Gastroesophageal sphincter (tissue), 3 donors: ENCODE results near the gene KCNK15.

Source experiments
- CTCF ChIP-seq, 4 experiments: fragments of 200-600 bp in 2 of 4; fragments of 450-650 bp in 2 of 4; sonication (generic) in 1 of 4; IDR thresholded peaks; one replicate each; pipeline ENCODE4 v1.5.1; 2017 to 2019; ENCODE audit warnings: antibody characterized with exemption in 4 of 4, mild to moderate bottlenecking in 2 of 4, moderate library complexity in 2 of 4
- POLR2A ChIP-seq, 2 donors: fragments of 450-650 bp; IDR thresholded peaks; one replicate each; pipeline ENCODE4 v1.6.1; 2017; ENCODE audit warnings: antibody characterized with exemption in 2 of 2, mild to moderate bottlenecking in 2 of 2, moderate library complexity in 1 of 2

- no peak for TF ChIP-seq POLR2A (IDR thresholded peaks at IDR 0.05)
- no peak for TF ChIP-seq CTCF (IDR thresholded peaks at IDR 0.05)
Observed at GRCh38 chr20:44714701-44715498, 30.8 kb upstream of the KCNK15 start, which contains the start of gene CCN5.
